Subcutaneous adipose tissue (tissue), 4 donors: ENCODE results near the gene PEX10. TPM values are rescaled to one million over a fixed set of nuclear protein-coding genes. Genes with fewer than 3 reads are reported as not detected.

ENCODE experiments used
- total RNA-seq, 4 donors: library from RNA; depleted of rRNA; stranded (reverse); fragments of >200 nt; gene quantifications; one replicate each; pipeline ENCODE4 v1.1.0, GENCODE V29; 2016
- TF ChIP-seq, protein P1 (sequence below): fragments of 450-650 bp; IDR thresholded peaks from one replicate; pipeline ENCODE4 v1.5.1; 2016; ENCODE audit warnings: low read depth, mild to moderate bottlenecking, control low read depth, antibody characterized with exemption, moderate library complexity

The PEX10 gene
- total RNA-seq, 4 donors from 2014 or later = 16.0 to 45.0 (median 27.3) TPM

DNA sequence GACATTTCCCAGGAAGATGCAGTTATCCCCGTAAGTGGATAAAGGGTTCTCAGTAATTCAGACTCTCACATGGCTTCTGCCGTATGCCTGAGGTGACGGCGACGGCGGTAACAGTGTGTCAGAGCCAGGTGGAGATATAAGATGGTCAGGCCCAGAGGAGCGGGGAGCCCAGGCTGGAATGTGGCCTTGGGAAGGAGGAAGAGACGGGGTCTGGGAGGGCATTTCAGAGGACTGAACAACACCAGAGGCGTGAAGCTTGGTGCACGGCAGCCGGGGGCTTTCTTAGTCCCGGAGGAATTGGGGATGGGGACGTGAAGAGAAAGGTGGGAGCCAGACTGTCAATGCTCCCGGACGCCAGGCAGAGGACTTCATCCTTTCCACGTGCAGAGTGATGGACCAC, 19.7 kb downstream of the PEX10 start:
- TF ChIP-seq, protein P1, sequence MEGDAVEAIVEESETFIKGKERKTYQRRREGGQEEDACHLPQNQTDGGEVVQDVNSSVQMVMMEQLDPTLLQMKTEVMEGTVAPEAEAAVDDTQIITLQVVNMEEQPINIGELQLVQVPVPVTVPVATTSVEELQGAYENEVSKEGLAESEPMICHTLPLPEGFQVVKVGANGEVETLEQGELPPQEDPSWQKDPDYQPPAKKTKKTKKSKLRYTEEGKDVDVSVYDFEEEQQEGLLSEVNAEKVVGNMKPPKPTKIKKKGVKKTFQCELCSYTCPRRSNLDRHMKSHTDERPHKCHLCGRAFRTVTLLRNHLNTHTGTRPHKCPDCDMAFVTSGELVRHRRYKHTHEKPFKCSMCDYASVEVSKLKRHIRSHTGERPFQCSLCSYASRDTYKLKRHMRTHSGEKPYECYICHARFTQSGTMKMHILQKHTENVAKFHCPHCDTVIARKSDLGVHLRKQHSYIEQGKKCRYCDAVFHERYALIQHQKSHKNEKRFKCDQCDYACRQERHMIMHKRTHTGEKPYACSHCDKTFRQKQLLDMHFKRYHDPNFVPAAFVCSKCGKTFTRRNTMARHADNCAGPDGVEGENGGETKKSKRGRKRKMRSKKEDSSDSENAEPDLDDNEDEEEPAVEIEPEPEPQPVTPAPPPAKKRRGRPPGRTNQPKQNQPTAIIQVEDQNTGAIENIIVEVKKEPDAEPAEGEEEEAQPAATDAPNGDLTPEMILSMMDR = no peak

DNA sequence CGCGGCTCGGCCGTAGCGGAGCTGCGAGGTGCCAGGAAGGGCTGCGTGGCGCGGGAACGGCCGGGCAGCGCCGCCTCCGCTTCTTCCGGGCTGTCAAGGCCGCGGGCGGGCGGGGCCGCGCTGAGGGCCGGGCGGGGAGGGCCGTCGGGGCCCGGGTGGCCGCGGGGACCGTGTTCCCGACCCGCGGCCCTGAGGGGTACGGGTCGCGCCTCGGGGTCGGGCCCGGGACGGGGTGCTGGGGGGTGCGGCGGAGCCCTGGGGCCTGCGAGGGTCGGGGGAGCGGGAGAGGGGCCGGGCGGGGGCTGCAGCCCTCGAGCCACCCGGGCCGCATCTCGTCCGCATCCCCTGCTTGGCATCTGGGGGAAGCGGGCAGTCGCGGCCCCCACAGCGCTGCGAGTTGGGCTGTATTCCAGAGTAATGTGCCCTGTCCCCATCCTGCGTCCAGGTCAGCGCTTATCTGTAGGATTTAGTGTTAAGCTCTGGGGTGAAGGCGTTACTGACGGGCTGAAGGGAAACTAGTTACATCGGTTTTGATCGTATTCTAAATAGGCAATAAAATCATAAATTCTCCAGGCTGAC, 20.3 kb downstream of the PEX10 start:
- TF ChIP-seq, protein P1 = no peak

DNA sequence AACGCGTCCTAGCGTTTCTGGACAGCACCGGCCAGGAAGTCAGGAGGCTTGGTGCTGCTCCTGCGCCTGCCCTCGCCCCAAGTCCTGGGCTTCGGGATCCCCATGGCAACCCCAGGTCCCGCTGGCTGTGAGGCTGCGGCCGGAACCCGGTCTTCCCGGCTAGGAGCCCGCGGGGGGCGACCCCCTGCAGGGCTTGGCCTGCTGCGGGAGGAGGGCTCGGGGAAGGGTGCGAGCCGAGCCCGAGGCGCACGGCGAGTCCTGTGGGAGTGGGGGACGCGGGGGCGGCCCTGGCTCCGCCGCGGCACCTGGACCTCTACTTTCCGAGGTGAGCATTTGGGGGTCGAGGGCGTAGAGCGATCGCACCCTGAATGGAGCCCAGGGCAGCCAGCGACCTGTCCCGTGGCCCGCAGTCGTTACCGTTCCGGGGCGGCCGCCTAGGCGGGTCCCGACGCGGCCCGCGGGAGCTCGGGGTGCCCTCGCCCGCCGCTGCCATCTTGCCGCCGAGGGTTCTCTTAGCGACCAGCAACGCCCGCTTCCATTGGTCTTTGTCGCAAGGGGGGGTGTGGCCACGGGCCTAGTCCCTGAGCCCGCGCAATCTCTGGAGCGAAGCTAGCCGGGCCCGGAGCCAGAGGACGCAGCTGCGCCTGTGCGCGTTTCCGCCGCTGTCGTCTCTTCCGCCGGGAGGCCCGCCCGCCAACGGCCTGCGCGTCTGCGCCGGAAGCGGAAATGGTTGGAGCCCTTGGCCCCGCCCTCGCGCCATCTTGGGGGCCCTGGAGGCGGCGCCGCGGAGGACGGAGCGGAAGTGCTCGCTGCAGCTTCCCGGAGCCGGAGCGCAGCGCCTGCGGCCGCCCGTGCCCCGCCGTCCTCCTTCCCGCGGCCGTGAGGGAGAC, 21.1 kb downstream of the PEX10 start, which contains the start of the genes MORN1 and RER1:
TSS of gene MORN1 (minus strand) at position 514 of the 890 bp plus-strand sequence. CDS start at position 493, 21 bp downstream.
TSS of gene RER1 (plus strand) at position 801 of the 890 bp plus-strand sequence. CDS start 3,950 bp downstream, outside the sequence.
- TF ChIP-seq, protein P1 = no peak

DNA sequence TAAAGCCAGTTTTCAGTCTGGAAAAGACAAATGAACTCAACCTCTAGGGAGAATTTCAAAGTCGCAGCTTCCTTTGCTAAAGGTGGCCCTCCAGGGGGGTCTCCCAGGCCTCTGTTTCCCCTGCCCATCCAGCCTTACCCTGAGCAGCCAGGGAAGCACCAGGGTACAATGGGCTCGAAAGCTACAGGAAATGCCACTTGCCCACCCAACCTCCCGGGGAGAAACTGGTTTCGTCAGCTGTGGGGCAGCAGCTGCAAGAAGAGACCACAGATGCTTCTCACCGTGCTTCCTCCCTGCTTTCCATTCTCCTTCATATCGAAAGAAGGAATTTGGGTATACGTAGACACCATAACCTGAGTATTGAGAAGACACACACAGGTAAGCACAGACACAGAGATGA, 22.7 kb downstream of the PEX10 start:
- TF ChIP-seq, protein P1 = no peak

DNA sequence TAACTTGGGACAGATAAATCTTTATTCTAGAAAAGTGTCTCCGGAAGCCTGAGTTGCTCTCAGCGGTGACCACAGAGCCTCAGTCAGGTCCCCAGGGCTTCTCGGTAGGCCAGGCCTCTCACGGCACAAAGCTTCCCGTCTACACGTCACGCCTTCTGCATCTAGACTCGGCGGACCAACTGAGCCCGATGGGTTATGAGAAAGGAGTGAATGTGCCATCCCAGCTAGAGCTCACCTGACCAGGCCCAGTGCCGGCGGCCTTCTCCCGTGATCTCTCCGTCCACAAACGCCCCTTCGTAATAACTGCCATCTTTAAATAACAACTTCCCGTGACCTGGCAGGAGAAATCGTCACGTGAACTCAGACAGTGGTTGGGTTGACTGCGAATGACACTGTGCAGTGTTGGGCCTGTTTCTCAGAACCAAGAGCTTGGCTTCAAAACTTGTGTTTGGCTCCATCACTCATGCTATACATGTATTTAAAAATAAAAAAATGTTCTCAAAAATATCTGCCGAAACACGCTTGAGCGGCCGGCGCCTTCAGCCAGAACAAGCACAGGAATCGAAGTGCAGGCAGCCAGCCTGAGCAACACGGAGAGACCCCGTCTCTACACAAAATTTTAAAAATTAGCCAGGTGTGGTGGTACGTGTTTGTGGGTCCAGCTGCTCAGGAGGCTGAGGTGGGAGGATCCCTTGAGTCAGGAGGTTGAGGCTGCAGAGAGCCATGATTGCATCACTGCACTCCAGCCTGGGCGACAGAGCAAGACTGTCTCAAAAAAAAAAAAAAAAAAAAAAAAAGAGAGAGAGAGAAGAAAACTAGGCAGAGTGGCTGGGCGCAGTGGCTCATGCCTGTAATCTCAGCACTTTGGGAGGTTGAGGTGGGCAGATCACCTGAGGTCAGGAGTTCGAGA, 24.1 kb downstream of the PEX10 start:
- TF ChIP-seq, protein P1 = no peak

DNA sequence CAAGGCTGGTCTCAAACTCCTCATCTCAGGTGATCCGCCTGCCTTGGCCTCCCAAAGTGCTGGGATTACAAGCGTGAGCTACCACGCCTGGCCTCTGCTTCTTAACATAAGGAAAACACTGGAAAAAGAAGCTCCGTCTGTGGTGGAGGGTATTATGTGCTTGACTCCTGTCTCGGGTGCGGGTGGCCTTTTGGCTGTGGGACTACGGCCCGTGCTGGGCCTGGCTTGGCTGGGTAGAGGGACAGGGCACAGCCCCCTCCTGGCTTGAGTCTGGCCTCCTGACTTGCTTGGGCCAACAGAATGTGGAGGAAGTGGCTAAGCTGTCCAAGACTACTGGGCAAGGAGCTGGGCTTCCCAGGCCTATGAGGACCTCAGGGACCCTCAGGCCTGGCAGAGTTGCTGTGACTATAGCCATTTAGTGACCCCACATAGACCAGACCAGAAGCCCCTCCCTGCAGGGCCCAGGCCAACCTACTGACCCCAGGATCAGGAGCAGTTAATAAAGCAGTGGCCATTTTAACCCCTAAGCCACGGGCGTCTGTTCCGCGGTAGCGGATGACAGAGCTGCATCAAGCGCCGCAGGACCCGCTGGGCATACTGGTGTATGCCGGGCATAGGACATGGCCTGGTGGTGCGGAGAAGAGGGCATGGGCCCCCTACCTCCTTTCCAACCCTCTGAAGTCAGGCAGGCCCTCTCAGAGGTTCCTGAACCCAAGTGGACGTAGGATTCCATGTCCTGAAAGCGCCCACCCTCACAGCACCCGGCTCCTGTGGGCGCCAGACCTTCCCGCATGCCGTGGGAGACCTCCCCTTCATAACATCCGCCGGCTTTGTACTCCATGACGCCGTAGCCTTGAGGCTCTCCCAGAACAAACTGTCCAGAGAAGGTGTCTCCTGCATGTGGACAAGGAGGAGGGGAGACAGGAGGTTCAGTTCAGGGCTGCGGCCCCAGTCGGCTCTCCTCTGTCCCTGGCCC, 25.4 kb downstream of the PEX10 start:
- TF ChIP-seq, protein P1 = no peak
